HCEC 1CT (cell line): ENCODE measurements around the gene C1orf21.

Source experiments
- DNase-seq: peaks from one replicate; pipeline ENCODE4 v3.0.0-alpha.2; 2017

C1orf21 gene

DNA sequence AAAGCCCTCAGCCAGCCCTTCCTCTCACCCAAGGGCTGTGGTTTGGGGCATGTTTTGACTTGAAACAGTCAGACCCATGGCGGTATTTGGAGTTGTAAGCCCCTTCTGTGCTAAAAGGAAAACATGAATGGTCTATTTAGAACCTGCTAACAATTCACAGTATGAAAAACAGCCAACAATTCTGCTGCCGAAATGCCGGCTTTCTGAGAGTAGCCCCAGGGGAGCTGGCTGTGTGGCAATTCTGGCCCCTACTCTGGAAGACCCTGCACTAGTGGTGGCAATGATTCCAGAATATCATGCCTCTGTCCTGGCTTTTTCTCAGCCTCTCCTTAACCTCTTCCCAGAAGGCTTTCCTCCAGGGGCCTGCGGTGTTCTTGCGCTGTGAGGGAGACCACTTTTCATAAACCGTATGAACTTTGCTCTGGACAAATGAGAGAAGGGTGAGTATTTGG lies 249.2 kb downstream of the C1orf21 start:
- no peak for DNase-seq

DNA sequence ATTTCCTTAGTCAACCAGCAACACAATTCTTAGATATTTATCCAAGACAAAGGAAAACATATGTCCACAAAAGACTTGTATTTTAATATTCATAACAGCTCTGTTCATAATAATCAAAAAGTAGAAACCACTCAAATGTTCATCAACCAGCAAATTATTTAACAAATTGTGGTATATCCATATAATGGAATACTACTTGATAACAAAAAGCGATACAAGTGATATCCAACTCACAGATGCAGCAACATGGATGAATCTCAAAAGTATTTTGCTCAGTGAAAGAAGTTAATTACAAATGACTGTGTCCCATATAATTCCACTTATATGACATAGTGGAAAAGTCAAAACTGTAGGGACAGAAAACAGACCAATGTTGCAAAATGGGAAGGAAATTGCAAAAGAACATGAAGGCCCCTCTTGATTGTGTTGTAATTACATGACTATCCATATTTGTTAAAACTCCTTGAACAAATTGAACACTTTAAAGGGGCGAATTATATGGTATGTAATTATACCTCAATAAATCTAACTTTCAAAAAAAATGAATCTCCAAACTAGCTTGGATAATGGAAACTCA lies 250.9 kb downstream of the C1orf21 start:
- no peak for DNase-seq

GRCh38 chr1:184639205-184639604 lies 252.4 kb downstream of the C1orf21 start:
- DNase-seq, result no peak

GRCh38 chr1:184640505-184640904 lies 253.7 kb downstream of the C1orf21 start:
- no peak for DNase-seq

DNA sequence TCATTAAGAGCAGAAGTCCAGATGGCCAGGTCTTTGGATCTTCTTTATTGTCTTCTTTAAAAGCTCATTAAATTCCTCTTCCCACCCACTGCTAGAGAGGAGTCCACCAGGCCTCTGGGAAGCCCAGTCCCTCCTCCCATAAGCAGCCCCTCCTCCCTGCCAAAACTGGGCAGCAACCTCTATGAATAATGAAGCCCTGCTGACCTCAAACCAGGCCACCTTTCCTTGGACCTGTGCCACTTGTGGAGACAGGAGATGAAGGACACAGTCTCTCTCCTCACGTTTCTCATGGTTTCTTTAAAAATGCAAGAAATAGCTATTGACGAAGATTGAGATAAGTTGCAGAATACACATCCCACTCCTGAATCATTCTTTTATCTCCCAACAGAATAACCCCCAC lies 255.1 kb downstream of the C1orf21 start:
- DNase-seq, result no peak

GRCh38 chr1:184643661-184644060 lies 256.8 kb downstream of the C1orf21 start:
- no peak for DNase-seq

DNA sequence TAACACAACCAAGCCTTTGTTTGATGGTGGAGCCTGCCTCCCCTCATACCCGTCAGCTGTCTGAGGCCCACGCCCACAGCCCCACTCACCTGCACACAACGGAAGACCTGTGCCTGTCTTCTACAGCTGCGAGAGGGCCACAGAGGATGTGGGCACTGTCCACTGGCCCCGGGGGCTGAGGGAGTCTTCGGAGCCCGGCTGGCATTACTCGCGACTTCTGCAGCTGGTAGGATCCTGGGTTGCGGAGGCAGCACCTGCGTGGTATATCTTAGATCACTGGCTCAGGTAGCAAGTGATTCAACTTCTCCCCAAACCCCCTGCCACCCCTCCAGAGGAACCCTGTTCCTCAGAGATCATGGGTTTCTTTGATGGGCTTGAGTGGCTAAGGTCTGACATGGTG lies 257.9 kb downstream of the C1orf21 start:
- no peak for DNase-seq

DNA sequence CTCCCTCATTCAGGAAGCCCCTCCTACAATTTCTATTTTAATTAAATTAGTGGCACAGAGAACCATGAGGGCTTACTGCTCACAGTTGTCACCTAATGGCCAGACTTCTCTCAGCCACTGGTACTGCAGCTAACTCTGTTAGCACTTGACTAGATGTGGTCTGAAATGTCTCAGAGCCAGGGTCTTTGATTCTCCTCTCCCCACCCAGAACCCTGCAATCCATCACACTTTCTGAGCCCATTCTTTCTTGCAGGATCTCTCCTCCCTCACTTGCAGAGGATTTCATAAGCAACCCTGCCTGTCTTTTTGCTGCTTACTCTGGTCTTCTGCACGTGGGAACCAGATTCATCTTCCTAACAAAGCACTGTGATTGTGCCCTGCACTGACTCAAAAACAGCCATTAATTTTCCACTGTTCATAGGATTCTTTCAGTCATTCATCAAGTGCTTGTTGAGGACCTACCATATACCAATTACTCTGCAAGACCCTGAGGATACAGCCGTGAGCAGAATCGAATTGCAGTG lies 259.4 kb downstream of the C1orf21 start:
- DNase-seq, result no peak

GRCh38 chr1:184646824-184647223 lies 260.0 kb downstream of the C1orf21 start:
- DNase-seq, result no peak

DNA sequence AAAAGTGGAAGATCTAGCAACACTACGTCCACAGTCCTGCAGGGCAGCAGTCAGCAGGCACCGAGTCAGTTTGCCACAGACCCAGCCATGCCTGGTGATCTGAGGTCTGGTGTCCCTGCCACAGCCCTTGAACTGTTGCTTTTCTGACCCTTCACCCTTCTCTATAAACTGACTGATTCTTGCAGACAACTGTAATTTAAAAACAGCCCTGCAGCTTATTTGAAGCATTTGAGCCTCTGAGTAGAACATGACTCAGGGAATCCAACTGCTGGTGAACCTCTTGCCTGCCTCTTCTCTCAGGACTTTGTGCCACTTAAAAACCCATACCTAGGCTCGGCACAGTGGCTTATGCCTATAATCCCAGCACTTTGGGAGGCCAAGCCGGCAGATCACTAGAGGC lies 260.6 kb downstream of the C1orf21 start:
- DNase-seq, result no peak

DNA sequence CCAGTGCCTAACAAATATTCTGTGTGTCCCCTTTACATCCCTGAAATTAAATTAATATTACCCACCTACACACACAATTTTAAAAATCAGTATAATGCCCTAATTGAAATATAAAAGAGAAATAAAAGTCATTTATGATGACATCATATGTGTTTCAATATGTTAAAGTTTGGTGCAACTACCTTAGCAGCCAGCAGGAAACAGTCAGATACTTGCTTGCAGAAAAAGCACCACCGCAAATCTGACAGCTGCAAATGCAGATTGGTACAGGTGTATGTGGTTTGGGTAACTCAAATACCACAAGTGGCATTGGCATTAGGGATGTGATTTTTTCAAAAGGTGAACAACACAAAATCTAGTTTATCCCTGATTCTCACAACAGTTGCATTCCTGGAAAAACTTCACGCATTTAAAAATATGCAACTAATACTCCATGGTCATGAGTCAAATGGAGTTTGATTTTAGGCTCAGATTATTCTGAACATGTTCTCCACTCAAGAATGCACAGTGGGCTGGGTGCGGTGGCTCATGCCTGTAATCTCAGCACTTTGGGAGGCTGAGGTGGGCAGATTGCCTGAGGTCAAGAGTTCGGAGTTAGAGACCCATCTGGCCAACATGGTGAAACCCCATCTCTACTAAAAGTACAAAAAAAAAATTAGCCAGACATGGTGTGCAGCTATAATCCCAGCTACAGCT lies 261.5 kb downstream of the C1orf21 start:
- DNase-seq, result no peak

- no peak for DNase-seq
Measured at GRCh38 chr1:184648856-184649201, 262.0 kb downstream of the C1orf21 start.

GRCh38 chr1:184649451-184649888 lies 262.6 kb downstream of the C1orf21 start:
- DNase-seq, result no peak

GRCh38 chr1:184650177-184650866 lies 263.5 kb downstream of the C1orf21 start:
- DNase-seq, result no peak

DNA sequence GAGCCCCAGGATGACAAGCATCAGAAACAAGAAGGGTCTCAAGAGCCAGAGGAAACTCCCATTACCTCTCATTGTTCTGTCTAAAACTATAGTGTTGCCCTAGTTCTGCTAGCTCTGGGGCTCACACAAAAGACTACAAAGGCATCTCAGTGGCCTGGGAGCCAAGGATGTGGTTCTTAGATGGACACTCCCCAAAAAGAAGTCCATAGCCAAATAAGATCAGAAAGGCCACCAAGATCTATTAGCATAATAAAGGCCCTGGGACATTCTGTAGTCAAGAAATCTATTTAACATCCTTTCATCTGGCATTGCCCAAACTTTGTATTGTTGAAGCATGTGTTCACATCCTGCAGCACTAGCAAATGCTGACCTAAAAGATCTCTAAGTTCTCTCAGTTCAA lies 268.4 kb downstream of the C1orf21 start:
- DNase-seq, result no peak

DNA sequence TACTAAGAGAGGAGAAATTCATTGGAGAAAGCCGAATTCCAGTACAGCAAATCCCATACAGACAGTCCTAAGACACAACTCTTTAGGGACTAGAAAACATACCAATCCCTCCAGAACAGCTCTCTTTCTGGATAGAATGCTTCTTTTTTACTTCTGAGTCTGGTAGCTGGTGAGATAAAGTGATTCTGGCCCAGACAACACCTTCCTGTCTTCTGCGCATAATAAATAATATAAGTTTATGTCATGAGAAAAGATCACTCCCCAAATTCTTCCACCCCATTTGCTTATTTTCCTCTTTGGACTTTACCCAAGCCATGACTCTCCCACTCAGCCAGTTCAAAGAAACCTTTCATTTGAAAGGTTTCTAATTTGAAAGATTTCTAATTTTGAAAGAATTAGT lies 269.4 kb downstream of the C1orf21 start:
- DNase-seq, result no peak

- no peak for DNase-seq
Measured at GRCh38 chr1:184658055-184658454, 271.2 kb downstream of the C1orf21 start.

GRCh38 chr1:184660462-184661191 lies 273.8 kb downstream of the C1orf21 start:
- DNase-seq, result no peak

DNA sequence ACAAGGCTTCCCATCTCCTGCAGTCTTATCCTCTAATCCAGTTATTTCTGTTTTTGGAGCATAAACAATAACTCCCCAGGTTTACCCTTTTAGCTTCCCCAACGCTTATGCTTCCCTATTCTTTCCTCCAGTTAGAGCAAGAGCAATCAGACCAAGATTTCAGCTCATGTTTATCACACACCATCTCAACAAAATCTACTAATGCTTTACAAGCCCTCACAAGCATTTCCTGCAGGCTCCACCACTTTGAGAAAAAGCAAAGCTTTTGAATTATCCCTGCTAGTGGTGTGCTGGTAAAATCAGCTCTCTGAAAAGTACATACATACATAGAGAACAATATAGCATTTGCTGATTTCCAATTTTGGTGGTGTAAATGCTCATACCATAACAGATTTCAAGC lies 275.0 kb downstream of the C1orf21 start:
- DNase-seq, result no peak

GRCh38 chr1:184664042-184664660 lies 277.3 kb downstream of the C1orf21 start:
- peak; percentile 43 for DNase-seq

- DNase-seq, result no peak
Measured at GRCh38 chr1:184664661-184665060, 277.8 kb downstream of the C1orf21 start.

DNA sequence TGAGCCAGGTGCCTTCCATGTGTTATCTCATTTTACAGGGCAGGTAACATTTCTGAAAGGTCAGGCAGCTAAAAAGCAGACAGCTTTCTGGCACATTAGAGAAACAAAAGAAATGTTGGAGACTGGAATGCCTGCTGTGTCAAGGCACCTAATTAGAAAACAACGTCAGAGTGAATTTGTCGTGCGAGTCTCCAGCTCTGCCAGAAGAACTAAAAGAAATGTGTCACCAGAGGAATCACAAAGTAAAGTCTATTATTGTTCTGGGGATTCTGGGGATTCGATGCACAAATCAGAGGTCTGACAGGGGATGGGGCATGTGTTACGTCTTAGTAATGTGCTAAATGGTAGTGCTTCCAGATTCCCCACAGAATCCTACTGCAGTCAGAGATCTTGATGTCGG lies 278.5 kb downstream of the C1orf21 start:
- DNase-seq, result no peak

GRCh38 chr1:184669391-184669790 lies 282.6 kb downstream of the C1orf21 start:
- DNase-seq, result no peak
